ENCODE measurements around the gene TFAP2E.
A peak's percentile ranks its signal among the peaks of the same experiment; 100 is the strongest.

Gene TFAP2E

DNA sequence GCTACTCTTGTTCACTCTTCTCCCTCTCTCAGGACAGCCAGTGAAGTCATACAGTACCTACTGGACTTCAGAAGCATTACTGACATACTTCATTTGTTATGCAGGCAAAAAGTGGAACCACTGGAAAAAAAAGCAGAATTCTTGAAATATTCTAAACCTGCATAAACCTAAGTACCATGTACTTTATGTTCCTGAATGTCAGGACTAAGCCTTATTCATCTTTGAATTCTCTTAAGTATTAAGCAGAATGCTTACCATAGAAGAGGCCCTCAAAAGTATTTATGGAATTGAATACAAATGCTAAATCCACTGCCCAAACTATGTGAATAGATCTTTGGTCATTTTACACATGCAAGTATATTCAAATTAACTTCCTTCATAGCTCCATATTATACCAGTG lies 60.4 kb downstream of the TFAP2E start:
- Histone ChIP-seq H4K20me1 (peaks cover 84% of the 10 kb centered on the region), H3K27ac (no peak overlapping the region), H3K4me3 (no peak overlapping the region), H3K9me3 (no peaks in the 10 kb centered on the region), H3K27me3 (no peaks in the 10 kb centered on the region), H3K4me2 (no peak overlapping the region), H3K9ac (no peak overlapping the region), H3K4me1 (peaks cover 20% of the 10 kb centered on the region), H3K36me3 (peaks cover 77% of the 10 kb centered on the region)
- no peak for TF ChIP-seq Cebpa-rat (IDR thresholded peaks at IDR 0.05)

GRCh38 chr1:35637401-35637809 lies 64.3 kb downstream of the TFAP2E start:
- peaks cover 42% of the 10 kb centered on the region for H3K4me1 ChIP-seq
- peak overlapping the region; percentile 54; the same call in 1 of the 2 replicates for H3K27ac ChIP-seq
- no peaks in the 10 kb centered on the region for H3K9me3 ChIP-seq
- H3K9ac ChIP-seq, result peak overlapping the region; percentile 48
- peaks cover 72% of the 10 kb centered on the region for H4K20me1 ChIP-seq
- H3K4me3 ChIP-seq, result peak overlapping the region; percentile 58
- no peak for TF ChIP-seq Cebpa-rat (IDR thresholded peaks at IDR 0.05)
- peaks cover 40% of the 10 kb centered on the region for H3K36me3 ChIP-seq
- H3K4me2 ChIP-seq, result peak overlapping the region; percentile 90
- H3K27me3 ChIP-seq, result no peaks in the 10 kb centered on the region

GRCh38 chr1:35640380-35641232 lies 67.5 kb downstream of the TFAP2E start:
- Histone ChIP-seq H3K4me2 (peak overlapping the region; percentile 90), H3K27me3 (no peaks in the 10 kb centered on the region), H4K20me1 (peaks cover 52% of the 10 kb centered on the region), H3K36me3 (peaks cover 8% of the 10 kb centered on the region), H3K4me1 (peaks cover 42% of the 10 kb centered on the region), H3K9ac (peak overlapping the region; percentile 91), H3K27ac (peak overlapping the region; percentile 89), H3K4me3 (peak overlapping the region; percentile 88), H3K9me3 (no peaks in the 10 kb centered on the region)
- TF ChIP-seq Cebpa-rat (IDR thresholded peaks at IDR 0.05), result no peak

DNA sequence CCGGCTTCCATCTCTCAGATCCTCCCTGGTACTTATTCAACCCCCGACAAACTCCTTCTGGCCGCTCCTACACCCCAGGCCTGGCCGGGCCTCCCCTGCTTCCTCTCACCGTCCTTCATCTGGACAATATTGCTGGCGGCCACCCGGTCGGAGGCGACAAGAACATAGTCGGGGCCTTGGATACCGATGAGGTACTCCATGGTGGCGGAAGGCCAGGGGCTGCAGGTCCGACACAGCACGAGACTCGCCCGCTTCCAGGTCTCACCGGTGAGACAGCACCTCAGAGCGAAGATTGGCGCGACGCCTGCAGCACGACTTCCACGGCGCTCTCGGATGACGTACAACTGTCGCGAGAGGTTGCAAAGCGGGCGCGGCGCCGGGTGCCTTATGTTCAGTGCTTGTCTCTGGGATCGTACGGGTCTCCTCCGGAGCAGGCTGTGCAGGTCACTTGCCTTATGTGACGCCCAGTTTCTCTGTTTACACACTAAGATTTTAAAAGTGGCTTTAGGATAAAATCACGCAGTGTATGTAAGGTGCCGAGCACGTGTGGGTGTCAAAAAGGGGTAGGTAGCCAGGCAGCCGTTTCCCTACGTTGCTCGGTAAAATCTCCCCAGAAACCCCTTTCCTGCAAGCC lies 68.2 kb downstream of the TFAP2E start, which contains the start of gene PSMB2:
Gene PSMB2 (minus strand): TSS at position 294 of the 634 bp plus-strand sequence. CDS start 94 bp downstream, at position 200.
- no peak for TF ChIP-seq Cebpa-rat (IDR thresholded peaks at IDR 0.05)
- Histone ChIP-seq H3K27me3 (no peaks in the 10 kb centered on the region), H3K9me3 (no peaks in the 10 kb centered on the region), H3K27ac (peak within 1 kb of the TSS; percentile 89), H3K36me3 (peaks cover under 1% of the 10 kb centered on the region; the same call in 1 of the 2 replicates), H3K9ac (peak within 1 kb of the TSS; percentile 91), H3K4me2 (peak within 1 kb of the TSS; percentile 90), H3K4me1 (peaks cover 42% of the 10 kb centered on the region), H4K20me1 (peaks cover 46% of the 10 kb centered on the region), H3K4me3 (peak within 1 kb of the TSS; percentile 88)

DNA sequence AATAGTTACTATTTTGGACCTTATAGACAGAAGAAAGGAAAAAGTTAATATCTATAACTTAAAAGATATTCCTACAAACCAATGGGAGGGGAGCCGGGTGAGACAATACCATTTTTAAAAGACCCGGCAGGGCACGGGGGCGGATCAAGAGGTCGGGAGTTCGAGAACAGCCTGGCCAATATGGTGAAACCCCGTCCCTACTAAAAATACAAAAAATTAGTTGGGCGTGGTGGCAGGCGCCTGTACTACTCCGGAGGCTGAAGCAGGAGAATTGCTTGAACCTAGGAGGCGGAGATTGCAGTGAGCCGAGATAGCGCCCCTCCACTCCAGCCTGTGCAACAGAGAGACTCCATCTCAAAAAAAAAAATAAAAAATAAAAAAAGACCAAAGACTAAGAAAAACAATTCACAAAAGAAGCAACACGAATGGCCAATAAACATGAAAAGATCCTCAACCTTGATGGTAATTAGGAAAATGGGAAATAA lies 69.4 kb downstream of the TFAP2E start:
- Histone ChIP-seq H3K4me2 (peak overlapping the region; percentile 90), H3K9ac (peak overlapping the region; percentile 91), H3K36me3 (no peaks in the 10 kb centered on the region), H3K27me3 (no peaks in the 10 kb centered on the region), H3K4me3 (peak overlapping the region; percentile 88), H3K4me1 (peaks cover 32% of the 10 kb centered on the region), H3K27ac (peak overlapping the region; percentile 89), H3K9me3 (no peaks in the 10 kb centered on the region), H4K20me1 (peaks cover 35% of the 10 kb centered on the region)
- TF ChIP-seq Cebpa-rat (IDR thresholded peaks at IDR 0.05), result no peak

- no peak for TF ChIP-seq Cebpa-rat (IDR thresholded peaks at IDR 0.05)
- Histone ChIP-seq H3K4me1 (peaks cover 15% of the 10 kb centered on the region), H3K9ac (no peak overlapping the region), H3K9me3 (no peaks in the 10 kb centered on the region), H3K36me3 (no peaks in the 10 kb centered on the region), H3K27ac (no peak overlapping the region), H3K4me3 (no peak overlapping the region), H4K20me1 (peaks cover 18% of the 10 kb centered on the region; the same call in 1 of the 2 replicates), H3K27me3 (no peaks in the 10 kb centered on the region), H3K4me2 (no peak overlapping the region)
Measured at GRCh38 chr1:35644204-35644603, 71.1 kb downstream of the TFAP2E start.
